ENCODE data around the gene LEMD1.

The LEMD1 gene

GRCh38 chr1:205351984-205352713, 69.7 kb downstream of the LEMD1 start:
- peak; percentile 100 for DNase-seq

GRCh38 chr1:205350691-205351141, 71.1 kb downstream of the LEMD1 start:
- DNase-seq, result peak; percentile 96

GRCh38 chr1:205350124-205350523, 71.7 kb downstream of the LEMD1 start:
- peak; percentile 54 for DNase-seq

GRCh38 chr1:205348554-205349487, 73.0 kb downstream of the LEMD1 start:
- peak; percentile 87 for DNase-seq

GRCh38 chr1:205346956-205347574, 74.8 kb downstream of the LEMD1 start:
- peak; percentile 85 for DNase-seq

GRCh38 chr1:205345761-205346160, 76.1 kb downstream of the LEMD1 start:
- no peak for DNase-seq

- peak; percentile 93 for DNase-seq
These were observed 77.6 kb downstream of the LEMD1 start for GRCh38 chr1:205344066-205344928.

- DNase-seq, result peak; percentile 71
These were observed 78.3 kb downstream of the LEMD1 start for GRCh38 chr1:205343431-205344065.

GRCh38 chr1:205342986-205343385, 78.9 kb downstream of the LEMD1 start:
- DNase-seq, result no peak

- DNase-seq, result no peak
These were observed 81.2 kb downstream of the LEMD1 start for GRCh38 chr1:205340676-205341075.

- no peak for DNase-seq
These were observed 82.1 kb downstream of the LEMD1 start for GRCh38 chr1:205339717-205340116.

- no peak for DNase-seq
These were observed 82.6 kb downstream of the LEMD1 start for GRCh38 chr1:205339197-205339702.

GRCh38 chr1:205338011-205338410, 83.8 kb downstream of the LEMD1 start:
- no peak for DNase-seq

GRCh38 chr1:205337481-205337880, 84.4 kb downstream of the LEMD1 start:
- DNase-seq, result no peak

GRCh38 chr1:205335692-205336091, 86.2 kb downstream of the LEMD1 start:
- peak; percentile 89 for DNase-seq

GRCh38 chr1:205332015-205332791, 89.7 kb downstream of the LEMD1 start:
- DNase-seq, result no peak

All from NCI-H69 (cell line).